Activated CD4-positive, alpha-beta T cell treated with anti-CD3 and anti-CD28 coated beads for 36 hours (primary cell): ENCODE results near the gene GRM4. TPM values are rescaled to one million over a fixed set of nuclear protein-coding genes. Genes with fewer than 3 reads are reported as not detected.
A peak's percentile ranks its signal among the peaks of the same experiment; 100 is the strongest.

Experiments
- ATAC-seq: fragments of 200-7000 bp; cut with Tn5 transposase; one replicate; pipeline ENCODE4 v1.10.0; 2021; ENCODE audit warnings: mild to moderate bottlenecking, moderate library complexity
- CTCF ChIA-PET: fragments of 350-600 bp; sonication (Branson Sonifier 250); formaldehyde crosslinking; loops from one replicate; lab custom pipeline; 2021; ENCODE audit warnings: antibody characterized with exemption; lab: Charles Lee
- POLR2A ChIA-PET: fragments of 350-600 bp; sonication (Branson Sonifier 250); formaldehyde crosslinking; loops from one replicate; lab custom pipeline; 2021; ENCODE audit warnings: antibody characterized with exemption, inconsistent platforms; lab: Charles Lee
- DNase-seq: peaks from one replicate; pipeline ENCODE4 v3.0.0-alpha.2; 2020
- H3K27ac Mint-ChIP-seq: one replicate; pipeline ENCODE4 v1.8.0; 2021; ENCODE audit warnings: mixed read lengths
- H3K27me3 Mint-ChIP-seq: one replicate; pipeline ENCODE4 v1.8.0; 2021; ENCODE audit warnings: mixed read lengths
- H3K36me3 Mint-ChIP-seq: one replicate; pipeline ENCODE4 v1.8.0; 2021; ENCODE audit warnings: low read depth, mixed read lengths
- H3K4me1 Mint-ChIP-seq: one replicate; pipeline ENCODE4 v1.8.0; 2021; ENCODE audit warnings: mixed read lengths
- H3K4me3 Mint-ChIP-seq: one replicate; pipeline ENCODE4 v1.8.0; 2021; ENCODE audit warnings: mild to moderate bottlenecking, moderate library complexity, mixed read lengths
- H3K9me3 Mint-ChIP-seq: one replicate; pipeline ENCODE4 v1.8.0; 2021; ENCODE audit warnings: low read depth, mixed read lengths
- intact Hi-C, 2 experiments: fragments of 100-400 bp; cut with DNase I in 1 of 2; cut with micrococcal nuclease in 1 of 2; formaldehyde crosslinking; loops; one replicate each; pipeline versions ENCODE4 v1.14.2 to v1.15.1; 2022 to 2024; cut with DNase I, micrococcal nuclease
- total RNA-seq, 2 experiments: library from RNA; stranded (reverse); gene quantifications; one replicate each; pipeline ENCODE4 v1.2.3, GENCODE V29; 2021

Gene GRM4
- total RNA-seq, 2 experiments from 2014 or later, result 0.11 TPM; not detected in 1

DNA sequence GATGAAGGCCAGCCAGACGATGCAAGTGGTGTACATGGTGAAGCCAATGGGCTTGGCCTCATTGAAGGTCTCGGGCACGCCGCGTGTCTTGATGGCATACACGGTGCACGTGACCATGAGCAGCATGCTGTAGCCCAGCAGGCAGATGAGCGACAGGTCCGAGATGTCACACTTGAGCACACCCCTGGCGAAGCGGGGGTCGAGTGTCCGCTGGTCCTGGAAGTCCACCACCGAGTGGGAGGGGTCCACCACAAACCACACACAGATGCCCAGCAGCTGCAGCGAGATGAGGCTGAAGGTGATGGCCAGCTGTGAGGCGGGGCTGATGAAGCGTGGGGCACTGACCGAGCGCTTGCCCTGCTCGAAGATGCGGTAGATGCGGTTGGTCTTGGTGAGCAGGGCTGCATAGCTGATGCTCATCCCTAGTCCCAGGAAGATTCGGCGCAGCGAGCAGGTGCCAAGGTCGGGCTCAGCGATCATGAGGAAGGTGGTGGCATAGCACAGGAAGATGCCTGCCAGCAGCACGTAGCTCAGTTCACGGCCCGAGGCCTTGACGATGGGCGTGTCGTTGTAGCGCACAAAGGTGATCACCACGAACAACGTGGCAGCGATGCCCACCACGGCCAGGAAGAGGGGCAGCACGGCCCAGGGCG, 110.1 kb downstream of the GRM4 start:
- no peaks in the 10 kb centered on the region for H3K36me3 Mint-ChIP-seq
- CTCF ChIA-PET, result interaction anchor here (1.0 to 2.4 kb wide), 2 partner anchors 8 to 265 kb away, joined by 3 to 9 read pairs; no protein-coding TSS in a partner anchor
- POLR2A ChIA-PET, result no interaction called here
- no peak overlapping the region for H3K4me3 Mint-ChIP-seq
- ATAC-seq (no peak), DNase-seq (no peak)
- no peaks in the 10 kb centered on the region for H3K9me3 Mint-ChIP-seq
- no peaks in the 10 kb centered on the region for H3K4me1 Mint-ChIP-seq
- H3K27me3 Mint-ChIP-seq, result no peaks in the 10 kb centered on the region
- no peak overlapping the region for H3K27ac Mint-ChIP-seq
- intact Hi-C loops, result no loop called here

DNA sequence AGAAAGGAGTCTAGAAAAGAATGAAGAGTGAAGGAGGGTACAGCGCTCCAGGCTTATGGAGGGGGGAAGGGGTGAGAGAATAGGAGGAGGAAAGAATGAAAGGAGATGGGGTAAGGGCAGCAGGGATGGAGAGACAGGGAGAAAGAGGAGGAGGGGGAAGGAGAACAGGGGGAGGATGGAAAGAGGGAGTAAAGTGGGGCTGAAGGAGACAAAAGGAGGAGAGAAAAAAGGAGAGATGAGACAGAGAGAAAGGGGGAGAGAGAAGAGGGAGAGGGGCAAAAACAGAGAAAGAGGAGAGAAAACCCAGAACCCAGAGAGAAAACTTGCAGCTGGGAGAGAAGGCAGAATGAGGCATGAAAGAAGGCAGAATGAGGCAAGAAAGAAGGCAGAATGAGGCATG, 110.7 kb downstream of the GRM4 start:
- ChIA-PET POLR2A (no interaction called here), CTCF (no interaction called here)
- ATAC-seq (no peak), DNase-seq (no peak)
- Mint-ChIP-seq H3K27ac (no peak overlapping the region), H3K27me3 (no peaks in the 10 kb centered on the region), H3K9me3 (no peaks in the 10 kb centered on the region), H3K36me3 (no peaks in the 10 kb centered on the region), H3K4me3 (no peak overlapping the region), H3K4me1 (no peaks in the 10 kb centered on the region)
- intact Hi-C loops, result no loop called here

DNA sequence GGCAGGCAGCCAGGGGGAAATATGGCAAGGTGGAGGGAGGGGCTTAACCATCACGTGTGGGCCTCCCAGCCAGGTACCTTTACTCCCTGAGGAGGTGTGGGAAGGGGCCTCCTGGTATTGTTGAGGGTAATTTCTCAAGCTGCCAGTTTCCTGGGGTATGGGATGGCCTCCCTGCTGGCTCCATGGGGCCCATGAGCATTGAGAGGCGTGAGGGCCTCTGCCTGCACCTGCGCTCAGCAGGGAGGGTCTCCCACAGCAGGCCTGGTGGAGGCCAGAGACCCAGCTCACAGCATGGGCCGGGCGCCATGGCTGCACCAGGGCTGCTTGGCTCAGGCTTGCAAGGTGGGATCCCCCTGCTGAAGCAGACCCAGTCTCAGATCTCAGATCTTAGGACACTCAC, 113.0 kb downstream of the GRM4 start:
- Mint-ChIP-seq H3K4me1 (no peaks in the 10 kb centered on the region), H3K27me3 (no peaks in the 10 kb centered on the region), H3K4me3 (no peak overlapping the region), H3K27ac (no peak overlapping the region), H3K9me3 (no peaks in the 10 kb centered on the region), H3K36me3 (no peaks in the 10 kb centered on the region)
- DNase-seq, result no peak
- ChIA-PET POLR2A (no interaction called here), CTCF (interaction anchor here (0.9 kb wide), 1 partner anchor 261 kb away, joined by 5 read pairs; no protein-coding TSS in a partner anchor)
- intact Hi-C loops, result no loop called here
- ATAC-seq, result no peak

DNA sequence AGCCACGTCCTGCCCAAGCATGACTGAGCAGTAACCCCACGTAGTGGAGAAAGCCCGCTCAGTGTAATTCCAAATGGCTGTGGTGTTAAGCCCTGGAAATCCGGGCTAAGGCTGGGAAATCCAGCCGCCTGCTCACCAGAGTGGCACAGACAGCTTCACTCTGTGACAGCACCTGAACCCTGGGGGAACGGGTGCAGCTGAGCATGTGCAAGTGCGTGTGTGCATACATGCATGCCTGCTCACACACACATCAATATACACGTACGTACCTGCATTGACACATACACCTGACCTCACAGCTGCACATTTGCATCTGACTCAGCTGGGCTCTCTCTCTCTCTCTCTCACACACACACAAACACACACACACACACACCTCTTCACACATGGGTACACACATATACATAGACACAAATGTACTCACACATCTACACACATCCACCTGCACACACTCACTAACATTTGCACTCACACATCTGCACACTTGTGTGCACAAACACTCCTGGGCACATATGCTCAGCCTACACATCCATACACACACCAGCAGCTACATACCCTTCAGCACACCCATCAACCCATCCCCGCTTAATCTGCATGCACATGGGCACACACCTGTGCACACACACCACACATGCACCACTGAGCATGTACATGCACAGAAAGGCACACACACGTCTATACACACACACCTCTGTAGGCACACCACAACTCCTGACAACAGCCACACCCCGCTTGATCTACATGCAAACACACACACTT, 114.1 kb downstream of the GRM4 start:
- H3K4me1 Mint-ChIP-seq, result no peaks in the 10 kb centered on the region
- H3K4me3 Mint-ChIP-seq, result no peak overlapping the region
- ATAC-seq (no peak), DNase-seq (no peak)
- intact Hi-C loops, result no loop called here
- ChIA-PET POLR2A (no interaction called here), CTCF (interaction anchor here (0.5 to 0.9 kb wide), 3 partner anchors 261 to 898 kb away, joined by 3 read pairs; no protein-coding TSS in a partner anchor)
- no peak overlapping the region for H3K27ac Mint-ChIP-seq
- H3K36me3 Mint-ChIP-seq, result no peaks in the 10 kb centered on the region
- H3K9me3 Mint-ChIP-seq, result no peaks in the 10 kb centered on the region
- H3K27me3 Mint-ChIP-seq, result no peaks in the 10 kb centered on the region

DNA sequence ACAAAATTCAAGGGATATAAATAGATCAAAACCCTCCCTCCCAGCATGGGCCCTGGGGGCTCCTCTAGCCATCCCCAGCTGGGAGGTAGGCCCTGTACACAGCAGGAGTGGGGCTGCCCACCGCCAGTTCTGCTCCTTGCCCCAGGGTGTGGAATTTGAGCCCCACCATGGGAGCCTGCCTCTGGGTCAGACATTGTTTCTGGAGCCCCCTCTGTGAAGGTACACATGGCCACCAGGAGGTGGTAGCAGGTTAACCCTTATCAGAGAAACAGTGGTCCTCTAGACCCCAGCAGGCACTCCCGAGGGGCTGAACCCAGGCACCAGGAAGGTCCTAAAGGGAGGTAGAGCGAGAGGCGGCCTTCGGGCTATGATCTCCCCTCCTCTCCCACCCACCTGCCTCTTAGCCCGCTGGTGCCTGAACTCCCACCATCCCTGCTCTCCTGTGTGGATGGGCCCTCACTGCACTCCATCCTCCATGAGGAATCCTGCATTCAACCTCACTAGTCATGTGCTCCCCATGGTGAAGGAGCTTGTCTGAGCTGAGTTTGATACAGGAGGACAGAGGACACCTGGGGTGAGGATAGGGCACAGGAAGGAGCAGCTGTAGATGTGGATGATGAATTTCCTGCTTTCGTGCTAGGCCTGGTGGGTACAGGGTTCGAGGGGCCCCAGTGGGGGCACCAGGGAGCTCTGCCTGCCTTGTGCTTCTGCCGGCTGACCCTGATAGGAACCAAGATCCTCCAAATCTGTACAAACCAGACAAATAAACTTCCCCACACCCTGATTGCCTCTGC, 114.9 kb downstream of the GRM4 start:
- DNase-seq (no peak), ATAC-seq (no peak)
- no peaks in the 10 kb centered on the region for H3K27me3 Mint-ChIP-seq
- no peaks in the 10 kb centered on the region for H3K4me1 Mint-ChIP-seq
- intact Hi-C loops, result no loop called here
- ChIA-PET POLR2A (no interaction called here), CTCF (interaction anchor here (0.9 kb wide), 1 partner anchor 260 kb away, joined by 3 read pairs; no protein-coding TSS in a partner anchor)
- H3K9me3 Mint-ChIP-seq, result no peaks in the 10 kb centered on the region
- no peak overlapping the region for H3K27ac Mint-ChIP-seq
- no peaks in the 10 kb centered on the region for H3K36me3 Mint-ChIP-seq
- H3K4me3 Mint-ChIP-seq, result no peak overlapping the region

DNA sequence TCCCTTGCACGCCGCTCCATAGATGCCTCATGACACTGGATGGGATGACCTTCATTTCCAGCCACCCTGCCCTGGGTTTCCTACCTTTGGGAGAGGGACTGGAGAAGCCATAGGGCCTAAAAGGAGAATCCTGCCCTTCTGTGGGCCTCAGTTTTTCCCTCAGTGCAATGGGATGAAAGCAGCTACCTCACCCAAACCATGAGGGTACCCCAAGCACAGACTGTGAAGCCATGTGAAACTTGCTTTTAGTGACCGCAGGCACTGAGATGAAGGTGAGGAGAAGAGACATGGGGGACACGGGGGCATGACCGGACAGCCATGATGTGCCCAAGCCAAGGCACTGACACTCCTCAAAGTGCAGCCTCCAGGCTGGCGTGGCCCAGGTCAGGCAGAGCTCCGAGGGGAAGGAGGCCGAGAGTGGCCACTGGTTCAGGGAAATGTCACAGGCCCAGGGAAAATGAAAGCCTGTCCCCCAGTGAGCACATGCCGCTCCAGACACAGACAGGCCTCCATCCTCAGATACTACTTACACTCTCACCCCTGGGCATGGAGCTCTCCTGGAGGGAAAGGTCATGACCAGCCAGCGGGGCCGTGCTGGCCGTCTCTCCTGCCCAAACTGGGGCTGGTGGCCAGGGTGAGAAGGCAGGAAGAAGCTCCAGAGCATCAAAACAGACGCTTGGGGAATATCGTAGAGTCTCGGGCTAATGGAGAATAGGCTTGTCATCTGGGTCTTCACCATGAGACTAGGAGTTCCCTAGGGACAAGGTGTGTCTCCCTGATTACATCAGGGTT, 116.2 kb downstream of the GRM4 start:
- no peaks in the 10 kb centered on the region for H3K9me3 Mint-ChIP-seq
- no peak for DNase-seq
- H3K4me3 Mint-ChIP-seq, result no peak overlapping the region
- intact Hi-C loops, result loop anchor here in 1 of 2 experiments (5.0 kb wide), 1 partner anchor 177 kb away; no protein-coding TSS in a partner anchor
- no peak for ATAC-seq
- H3K4me1 Mint-ChIP-seq, result no peaks in the 10 kb centered on the region
- CTCF ChIA-PET, result no interaction called here
- H3K27me3 Mint-ChIP-seq, result no peaks in the 10 kb centered on the region
- H3K36me3 Mint-ChIP-seq, result no peaks in the 10 kb centered on the region
- no peak overlapping the region for H3K27ac Mint-ChIP-seq
- POLR2A ChIA-PET, result no interaction called here

DNA sequence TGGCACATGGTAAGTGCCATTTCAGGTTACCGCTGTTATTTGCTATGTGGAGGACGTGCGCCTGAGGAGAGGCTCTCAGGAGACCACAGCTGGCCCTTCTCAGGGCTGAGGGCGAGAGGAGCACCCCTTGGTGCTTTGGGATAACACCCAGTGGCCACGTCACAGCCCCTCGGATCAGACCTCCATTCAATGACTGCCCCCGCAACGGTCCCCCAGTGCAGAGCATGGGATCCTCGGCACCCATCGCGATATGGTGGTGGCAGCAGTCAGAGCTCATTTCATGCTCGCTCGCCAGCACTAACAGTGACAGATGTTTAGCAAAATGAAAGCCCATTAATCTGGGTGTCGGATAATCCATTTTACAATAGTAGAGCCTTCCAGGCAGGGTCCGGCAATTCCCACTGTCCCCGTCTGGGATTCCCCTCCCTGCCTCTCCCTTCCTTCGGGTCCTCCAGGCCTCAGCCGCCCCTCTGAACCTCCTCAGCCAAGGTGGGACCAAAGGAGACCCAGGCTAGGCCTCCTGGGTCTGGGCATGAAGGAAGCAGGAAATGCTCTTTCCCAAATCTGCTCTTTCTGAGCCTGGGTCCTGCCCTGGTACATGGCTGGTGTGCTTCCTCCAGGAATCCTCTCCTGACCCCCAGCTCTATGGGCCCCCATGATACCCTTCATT, 117.1 kb downstream of the GRM4 start:
- intact Hi-C loops, result loop anchor here in 1 of 2 experiments (5.0 kb wide), 1 partner anchor 177 kb away; no protein-coding TSS in a partner anchor
- CTCF ChIA-PET, result interaction anchor here (1.2 to 5.7 kb wide), 5 partner anchors 8 to 284 kb away, joined by 4 to 72 read pairs (median 11); partner anchors contain the start of gene IP6K3
- no peaks in the 10 kb centered on the region for H3K36me3 Mint-ChIP-seq

DNA sequence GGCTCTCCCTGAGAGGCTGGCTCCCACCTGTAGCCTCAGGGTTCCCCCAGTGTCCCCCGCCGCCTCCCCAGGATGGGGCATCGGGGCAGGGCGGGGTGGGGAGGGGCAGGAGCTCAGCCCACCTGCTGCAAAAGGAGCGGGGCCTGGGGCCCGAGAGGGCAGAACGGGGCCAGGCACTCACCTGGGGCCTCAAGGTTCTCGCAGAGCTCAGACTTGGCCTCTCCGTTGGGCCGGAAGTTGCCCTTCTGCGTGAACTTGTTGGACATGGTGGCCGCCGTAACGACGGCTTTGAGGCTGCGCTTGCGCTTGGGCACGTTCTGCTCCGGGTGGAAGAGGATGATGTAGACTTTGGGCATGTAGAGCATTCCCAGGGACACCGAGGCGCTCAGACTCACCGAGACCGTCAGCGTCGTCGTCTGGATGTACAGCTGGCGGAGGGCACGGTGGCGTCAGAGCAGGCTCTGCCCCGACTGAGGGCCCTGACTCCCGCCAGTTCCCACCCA, 117.9 kb downstream of the GRM4 start:
- Mint-ChIP-seq H3K4me1 (no peaks in the 10 kb centered on the region), H3K9me3 (no peaks in the 10 kb centered on the region), H3K27ac (no peak overlapping the region), H3K36me3 (no peaks in the 10 kb centered on the region), H3K4me3 (no peak overlapping the region), H3K27me3 (no peaks in the 10 kb centered on the region)
- POLR2A ChIA-PET, result interaction anchor here (0.6 kb wide), 1 partner anchor 416 kb away, joined by 3 read pairs; no protein-coding TSS in a partner anchor
- DNase-seq (no peak), ATAC-seq (no peak)
- intact Hi-C loops, result loop anchor here (1.0 to 5.0 kb wide), 4 partner anchors 176 to 284 kb away; no protein-coding TSS in a partner anchor
- CTCF ChIA-PET, result interaction anchor here (0.5 to 5.7 kb wide), 15 partner anchors 9 to 316 kb away, joined by 3 to 72 read pairs (median 4); partner anchors contain the start of genes IP6K3 and UQCC2

More for the DNA sequence above, 117.1 kb downstream of the GRM4 start:
- Mint-ChIP-seq H3K4me3 (no peak overlapping the region), H3K4me1 (no peaks in the 10 kb centered on the region), H3K9me3 (no peaks in the 10 kb centered on the region), H3K27ac (no peak overlapping the region), H3K27me3 (no peaks in the 10 kb centered on the region)
- DNase-seq, result no peak
- no peak for ATAC-seq
- POLR2A ChIA-PET, result no interaction called here

DNA sequence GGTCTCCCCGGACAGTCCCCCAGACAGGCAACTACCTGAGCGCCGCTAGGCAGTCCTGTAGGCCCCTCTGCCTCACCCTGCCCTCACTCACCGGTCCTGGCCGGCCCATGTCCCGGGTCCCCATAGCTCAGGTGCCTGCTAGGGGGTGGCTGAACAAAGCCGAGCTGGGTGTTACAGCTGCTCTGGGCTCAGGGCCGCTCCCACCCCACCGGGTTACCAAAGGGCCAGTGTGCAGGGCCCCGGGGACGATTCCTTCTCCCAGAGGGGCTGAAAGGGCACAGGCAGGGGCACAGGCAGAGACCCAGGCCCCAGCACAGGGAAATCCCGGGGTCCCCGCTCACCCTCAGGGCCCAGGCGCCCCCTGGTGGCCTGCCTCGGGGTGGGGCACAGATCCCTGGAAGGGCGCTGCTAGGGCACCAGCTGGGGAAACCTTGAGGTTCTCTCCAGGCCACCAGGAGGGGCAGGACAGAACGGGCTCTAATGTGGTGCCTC, 118.4 kb downstream of the GRM4 start:
- H3K27ac Mint-ChIP-seq, result no peak overlapping the region
- intact Hi-C loops, result loop anchor here (1.0 to 5.0 kb wide), 4 partner anchors 175 to 283 kb away; no protein-coding TSS in a partner anchor
- ChIA-PET CTCF (interaction anchor here (0.5 to 5.7 kb wide), 19 partner anchors 8 to 322 kb away, joined by 3 to 72 read pairs (median 3); partner anchors contain the start of genes IP6K3 and UQCC2), POLR2A (interaction anchor here (0.6 kb wide), 1 partner anchor 416 kb away, joined by 3 read pairs; no protein-coding TSS in a partner anchor)
- no peaks in the 10 kb centered on the region for H3K36me3 Mint-ChIP-seq
- no peaks in the 10 kb centered on the region for H3K4me1 Mint-ChIP-seq
- peak; percentile 76 for ATAC-seq
- H3K4me3 Mint-ChIP-seq, result no peak overlapping the region
- no peaks in the 10 kb centered on the region for H3K27me3 Mint-ChIP-seq
- DNase-seq, result peak; percentile 81
- H3K9me3 Mint-ChIP-seq, result no peaks in the 10 kb centered on the region
